ENCODE results near the gene DDX19B. TPM values are rescaled to one million over a fixed set of nuclear protein-coding genes. Genes with fewer than 3 reads are reported as not detected.
"Not testable (repeated sequence)": the region's sequence is repeated elsewhere in the genome, so short reads cannot be mapped to it uniquely, and the experiment has no call there.

DDX19B gene
- total RNA-seq, 1 experiment from 2014 or later = 74.5 TPM

- peaks cover 30% of the 10 kb centered on the region for H3K4me1 Mint-ChIP-seq (ENCODE audit: low read depth, unreplicated experiment)
- peak overlapping the region; percentile 42 for H3K27ac Mint-ChIP-seq (ENCODE audit: unreplicated experiment)
- no peaks in the 10 kb centered on the region for H3K27me3 Mint-ChIP-seq (ENCODE audit: insufficient read depth, unreplicated experiment)
- Histone ChIP-seq H3K4me1 (peaks cover 7% of the 10 kb centered on the region; the same call in 1 of the 2 replicates), H3K36me3 (ENCODE audit: control insufficient read depth, insufficient read depth, low read length) (peaks cover 1% of the 10 kb centered on the region), H3K9me3 (peaks cover 8% of the 10 kb centered on the region), H3K27me3 (replicated peaks; ENCODE audit: control insufficient read depth, insufficient read depth, low read length) (no peaks in the 10 kb centered on the region), H3K4me3 (ENCODE audit: low read depth, low read length) (no peak overlapping the region)
- H3K9me3 Mint-ChIP-seq (ENCODE audit: unreplicated experiment) = peaks cover 23% of the 10 kb centered on the region
- ChIA-PET POLR2A (no interaction called here), CTCF (no interaction called here)
- intact Hi-C loops (cut with micrococcal nuclease; ENCODE audit: unreplicated experiment) = no loop called here
- no TSS peak for BruUV-seq (replicated peaks)
- H3K4me3 Mint-ChIP-seq (ENCODE audit: unreplicated experiment) = no peak overlapping the region
- peaks cover 58% of the 10 kb centered on the region for H3K36me3 Mint-ChIP-seq (ENCODE audit: insufficient read depth, unreplicated experiment)
- no peak for DNase-seq
- no peak for TF ChIP-seq CTCF (IDR thresholded peaks at IDR 0.05; ENCODE audit: insufficient read depth in 1 of 2, low read depth in 1 of 2, low read length in 1 of 2, severe bottlenecking in 1 of 2, unreplicated experiment in 1 of 2)
Measured at GRCh38 chr16:70302745-70303144, 3.8 kb downstream of the DDX19B start.

GRCh38 chr16:70304892-70305448 lies 6.0 kb downstream of the DDX19B start:
- Histone ChIP-seq H3K4me1 (peaks cover 7% of the 10 kb centered on the region; the same call in 1 of the 2 replicates), H3K4me3 (ENCODE audit: low read depth, low read length) (no peak overlapping the region), H3K9me3 (peaks cover 8% of the 10 kb centered on the region), H3K36me3 (ENCODE audit: control insufficient read depth, insufficient read depth, low read length) (peaks cover 1% of the 10 kb centered on the region), H3K27me3 (replicated peaks; ENCODE audit: control insufficient read depth, insufficient read depth, low read length) (no peaks in the 10 kb centered on the region)
- no peak for DNase-seq
- intact Hi-C loops (cut with micrococcal nuclease; ENCODE audit: unreplicated experiment) = no loop called here
- Mint-ChIP-seq H3K9me3 (ENCODE audit: unreplicated experiment) (peaks cover 23% of the 10 kb centered on the region), H3K27ac (ENCODE audit: unreplicated experiment) (peak overlapping the region; percentile 4), H3K4me3 (ENCODE audit: unreplicated experiment) (no peak overlapping the region), H3K4me1 (ENCODE audit: low read depth, unreplicated experiment) (peaks cover 24% of the 10 kb centered on the region), H3K36me3 (ENCODE audit: insufficient read depth, unreplicated experiment) (peaks cover 56% of the 10 kb centered on the region), H3K27me3 (ENCODE audit: insufficient read depth, unreplicated experiment) (no peaks in the 10 kb centered on the region)
- ChIA-PET CTCF (no interaction called here), POLR2A (no interaction called here)
- BruUV-seq (replicated peaks) = no TSS peak
- no peak for TF ChIP-seq CTCF (IDR thresholded peaks at IDR 0.05; ENCODE audit: insufficient read depth in 1 of 2, low read depth in 1 of 2, low read length in 1 of 2, severe bottlenecking in 1 of 2, unreplicated experiment in 1 of 2)

- intact Hi-C loops (cut with micrococcal nuclease; ENCODE audit: unreplicated experiment) = no loop called here
Measured at GRCh38 chr16:70306880-70307279, 7.9 kb downstream of the DDX19B start.

GRCh38 chr16:70307726-70308125 lies 8.7 kb downstream of the DDX19B start:
- intact Hi-C loops (cut with micrococcal nuclease; ENCODE audit: unreplicated experiment); H3K9me3 Mint-ChIP-seq (ENCODE audit: unreplicated experiment); CTCF ChIA-PET: not testable (repeated sequence)

More at GRCh38 chr16:70306880-70307279, 7.9 kb downstream of the DDX19B start:
- Histone ChIP-seq H3K4me3 (ENCODE audit: low read depth, low read length) (no peak overlapping the region), H3K4me1 (peaks cover 7% of the 10 kb centered on the region; the same call in 1 of the 2 replicates), H3K27me3 (replicated peaks; ENCODE audit: control insufficient read depth, insufficient read depth, low read length) (no peaks in the 10 kb centered on the region), H3K9me3 (no peaks in the 10 kb centered on the region), H3K36me3 (ENCODE audit: control insufficient read depth, insufficient read depth, low read length) (no peaks in the 10 kb centered on the region; the same call in 1 of the 2 replicates)
- TF ChIP-seq CTCF (IDR thresholded peaks at IDR 0.05; ENCODE audit: insufficient read depth in 1 of 2, low read depth in 1 of 2, low read length in 1 of 2, severe bottlenecking in 1 of 2, unreplicated experiment in 1 of 2) = no peak
- H3K4me3 Mint-ChIP-seq (ENCODE audit: unreplicated experiment) = no peak overlapping the region
- BruUV-seq (replicated peaks) = no TSS peak
- ChIA-PET POLR2A (no interaction called here), CTCF (interaction anchor here (0.9 kb wide), 1 partner anchor 90 kb away, joined by 3 read pairs; no protein-coding TSS in a partner anchor)
- H3K27ac Mint-ChIP-seq (ENCODE audit: unreplicated experiment) = no peak overlapping the region
- H3K27me3 Mint-ChIP-seq (ENCODE audit: insufficient read depth, unreplicated experiment) = no peaks in the 10 kb centered on the region
- H3K9me3 Mint-ChIP-seq (ENCODE audit: unreplicated experiment) = peaks cover 8% of the 10 kb centered on the region
- H3K36me3 Mint-ChIP-seq (ENCODE audit: insufficient read depth, unreplicated experiment) = peaks cover 41% of the 10 kb centered on the region
- DNase-seq = no peak
- peaks cover 7% of the 10 kb centered on the region for H3K4me1 Mint-ChIP-seq (ENCODE audit: low read depth, unreplicated experiment)

More at GRCh38 chr16:70307726-70308125, 8.7 kb downstream of the DDX19B start:
- H3K36me3 ChIP-seq (ENCODE audit: control insufficient read depth, insufficient read depth, low read length); H3K27ac Mint-ChIP-seq (ENCODE audit: unreplicated experiment); POLR2A ChIA-PET; H3K27me3 ChIP-seq (replicated peaks; ENCODE audit: control insufficient read depth, insufficient read depth, low read length); DNase-seq; H3K9me3 ChIP-seq; H3K4me1 ChIP-seq; BruUV-seq (replicated peaks); H3K4me1 Mint-ChIP-seq (ENCODE audit: low read depth, unreplicated experiment); H3K4me3 ChIP-seq (ENCODE audit: low read depth, low read length); H3K27me3 Mint-ChIP-seq (ENCODE audit: insufficient read depth, unreplicated experiment); H3K4me3 Mint-ChIP-seq (ENCODE audit: unreplicated experiment): not testable (repeated sequence)
- peaks cover 32% of the 10 kb centered on the region for H3K36me3 Mint-ChIP-seq (ENCODE audit: insufficient read depth, unreplicated experiment)

Measured in Caco-2 (cell line).